Measurements from ENCODE around the gene KDM4B.

DNA sequence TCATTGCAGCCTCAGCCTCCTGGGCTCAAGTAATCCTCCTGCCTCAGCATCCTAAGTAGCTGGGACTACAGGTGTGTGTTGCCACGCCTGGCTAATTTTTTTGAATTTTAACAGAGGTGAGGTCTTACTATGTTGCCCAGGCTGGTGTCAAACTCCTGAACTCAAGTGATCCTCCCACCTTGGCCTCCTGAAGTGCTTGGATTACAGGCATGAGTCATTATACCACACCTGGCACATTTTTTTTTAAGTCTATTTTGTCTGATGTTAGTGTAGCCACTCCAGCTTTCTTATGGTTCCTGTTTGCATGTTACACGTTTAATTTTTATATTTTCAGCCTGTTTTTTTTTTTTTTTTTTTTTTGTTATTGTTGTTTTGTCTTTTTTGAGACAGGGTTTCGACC, 24.8 kb downstream of the KDM4B start:
- TF ChIP-seq, protein P1, sequence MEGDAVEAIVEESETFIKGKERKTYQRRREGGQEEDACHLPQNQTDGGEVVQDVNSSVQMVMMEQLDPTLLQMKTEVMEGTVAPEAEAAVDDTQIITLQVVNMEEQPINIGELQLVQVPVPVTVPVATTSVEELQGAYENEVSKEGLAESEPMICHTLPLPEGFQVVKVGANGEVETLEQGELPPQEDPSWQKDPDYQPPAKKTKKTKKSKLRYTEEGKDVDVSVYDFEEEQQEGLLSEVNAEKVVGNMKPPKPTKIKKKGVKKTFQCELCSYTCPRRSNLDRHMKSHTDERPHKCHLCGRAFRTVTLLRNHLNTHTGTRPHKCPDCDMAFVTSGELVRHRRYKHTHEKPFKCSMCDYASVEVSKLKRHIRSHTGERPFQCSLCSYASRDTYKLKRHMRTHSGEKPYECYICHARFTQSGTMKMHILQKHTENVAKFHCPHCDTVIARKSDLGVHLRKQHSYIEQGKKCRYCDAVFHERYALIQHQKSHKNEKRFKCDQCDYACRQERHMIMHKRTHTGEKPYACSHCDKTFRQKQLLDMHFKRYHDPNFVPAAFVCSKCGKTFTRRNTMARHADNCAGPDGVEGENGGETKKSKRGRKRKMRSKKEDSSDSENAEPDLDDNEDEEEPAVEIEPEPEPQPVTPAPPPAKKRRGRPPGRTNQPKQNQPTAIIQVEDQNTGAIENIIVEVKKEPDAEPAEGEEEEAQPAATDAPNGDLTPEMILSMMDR (IDR thresholded peaks at IDR 0.05): no peak
- TF ChIP-seq POLR2A (IDR thresholded peaks at IDR 0.05) (no peak), EP300 (IDR thresholded peaks at IDR 0.05) (no peak), POLR2AphosphoS5 (IDR thresholded peaks at IDR 0.05) (no peak)

Measured in gastroesophageal sphincter (tissue), 3 donors.